ENCODE data around the gene RASEF.

The RASEF gene

GRCh38 chr9:83007521-83008300 is 55.2 kb downstream of the RASEF start:
- no peak for TF ChIP-seq CTCF (IDR thresholded peaks at IDR 0.05; ENCODE audit: low read depth, low read length)
- no peak for TF ChIP-seq MYC (IDR thresholded peaks at IDR 0.05; ENCODE audit: low read depth, low read length)
- no peak for TF ChIP-seq MAX (IDR thresholded peaks at IDR 0.05; ENCODE audit: low read depth, low read length)
- TF ChIP-seq POLR2A (IDR thresholded peaks at IDR 0.05; ENCODE audit: extremely low read depth, insufficient read length): no peak

DNA sequence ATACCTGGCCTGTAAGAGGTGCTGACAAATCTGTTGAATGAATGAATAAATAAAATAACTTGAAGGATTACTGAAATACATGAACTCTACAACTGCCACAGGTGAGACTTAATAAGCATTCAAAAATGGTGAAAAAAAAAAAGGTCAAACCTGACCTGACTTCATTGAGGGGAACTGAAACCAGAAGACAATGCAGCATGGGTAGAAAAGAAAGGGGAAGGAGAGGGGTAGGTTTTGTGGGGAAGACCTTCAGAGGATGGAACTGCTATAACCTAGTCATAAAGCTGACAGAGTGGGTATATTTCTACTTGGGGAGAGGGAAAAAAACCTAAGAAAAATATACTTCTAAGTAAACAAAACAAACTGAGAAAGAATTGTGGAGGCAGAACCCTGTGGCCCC is 56.6 kb downstream of the RASEF start:
- no peak overlapping the region for H3K4me3 ChIP-seq (ENCODE audit: low read depth, low read length)
- no peak for DNase-seq (ENCODE audit: low read depth)
- TF ChIP-seq MAX (IDR thresholded peaks at IDR 0.05; ENCODE audit: low read depth, low read length): no peak
- no peak for TF ChIP-seq MYC (IDR thresholded peaks at IDR 0.05; ENCODE audit: low read depth, low read length)
- no peak for TF ChIP-seq POLR2A (IDR thresholded peaks at IDR 0.05; ENCODE audit: extremely low read depth, insufficient read length)
- TF ChIP-seq CTCF (IDR thresholded peaks at IDR 0.05; ENCODE audit: low read depth, low read length): no peak

More at GRCh38 chr9:83007521-83008300, 55.2 kb downstream of the RASEF start:
- DNase-seq (ENCODE audit: low read depth): no peak
- H3K4me3 ChIP-seq (ENCODE audit: low read depth, low read length): no peak overlapping the region

DNA sequence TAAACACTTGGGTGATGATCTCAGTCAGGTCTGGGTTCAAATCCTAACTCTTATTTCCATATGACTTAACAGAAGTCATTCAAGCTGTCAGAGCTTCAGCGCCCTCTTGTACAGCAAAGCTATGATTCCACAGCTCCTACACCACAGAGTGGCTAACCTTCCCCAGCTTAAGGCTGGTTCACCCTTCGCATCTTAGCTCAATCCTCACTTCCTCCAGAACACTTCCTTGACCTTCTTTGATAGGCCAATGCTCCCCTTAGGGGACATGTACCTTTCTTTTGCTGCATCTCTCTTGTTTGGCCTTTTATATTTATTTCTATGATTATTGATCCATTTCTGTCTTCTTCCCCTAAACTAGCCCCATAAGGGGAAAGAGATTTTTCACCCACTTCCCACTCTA is 57.0 kb downstream of the RASEF start:
- H3K4me3 ChIP-seq (ENCODE audit: low read depth, low read length): no peak overlapping the region
- TF ChIP-seq CTCF (IDR thresholded peaks at IDR 0.05; ENCODE audit: low read depth, low read length): no peak
- DNase-seq (ENCODE audit: low read depth): no peak

GRCh38 chr9:83005361-83005760 is 57.6 kb downstream of the RASEF start:
- TF ChIP-seq MAX (IDR thresholded peaks at IDR 0.05; ENCODE audit: low read depth, low read length): no peak
- TF ChIP-seq POLR2A (IDR thresholded peaks at IDR 0.05; ENCODE audit: extremely low read depth, insufficient read length): no peak
- TF ChIP-seq CTCF (IDR thresholded peaks at IDR 0.05; ENCODE audit: low read depth, low read length): no peak
- TF ChIP-seq MYC (IDR thresholded peaks at IDR 0.05; ENCODE audit: low read depth, low read length): no peak
- H3K4me3 ChIP-seq (ENCODE audit: low read depth, low read length): no peak overlapping the region
- DNase-seq (ENCODE audit: low read depth): no peak

- no peak for DNase-seq (ENCODE audit: low read depth)
- no peak overlapping the region for H3K4me3 ChIP-seq (ENCODE audit: low read depth, low read length)
- TF ChIP-seq MAX (IDR thresholded peaks at IDR 0.05; ENCODE audit: low read depth, low read length) (no peak), CTCF (IDR thresholded peaks at IDR 0.05; ENCODE audit: low read depth, low read length) (no peak), MYC (IDR thresholded peaks at IDR 0.05; ENCODE audit: low read depth, low read length) (no peak), POLR2A (IDR thresholded peaks at IDR 0.05; ENCODE audit: extremely low read depth, insufficient read length) (no peak)
These were observed 60.6 kb downstream of the RASEF start for GRCh38 chr9:83002329-83002728.

DNA sequence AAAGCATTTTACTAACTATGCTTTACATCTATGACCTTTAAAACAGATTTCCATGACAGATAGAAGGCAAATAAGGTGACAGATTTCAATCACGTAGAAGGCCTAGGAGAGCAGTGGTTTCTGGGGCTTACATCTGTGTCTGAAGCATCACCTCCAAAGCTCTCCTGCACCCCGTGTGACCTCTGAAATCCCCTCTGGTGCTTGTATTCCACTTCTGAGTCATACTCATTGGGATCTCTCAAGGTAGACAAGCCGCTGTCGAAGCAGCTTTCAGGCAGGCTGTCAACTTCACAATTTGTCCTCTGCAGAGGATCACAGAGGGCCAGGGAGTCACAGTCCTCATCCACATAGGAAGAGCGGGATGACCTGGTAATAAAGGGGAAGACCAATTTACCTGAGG is 62.2 kb downstream of the RASEF start:
- TF ChIP-seq POLR2A (IDR thresholded peaks at IDR 0.05; ENCODE audit: extremely low read depth, insufficient read length) (no peak), CTCF (IDR thresholded peaks at IDR 0.05; ENCODE audit: low read depth, low read length) (no peak), MYC (IDR thresholded peaks at IDR 0.05; ENCODE audit: low read depth, low read length) (no peak), MAX (IDR thresholded peaks at IDR 0.05; ENCODE audit: low read depth, low read length) (no peak)
- no peak for DNase-seq (ENCODE audit: low read depth)
- no peak overlapping the region for H3K4me3 ChIP-seq (ENCODE audit: low read depth, low read length)

Data from NB4 (cell line).